GM20431 (cell line): ENCODE measurements around the gene JAG1.

ENCODE experiments used
- in situ Hi-C: fragments of 300-500 bp; cut with MseI, MboI; formaldehyde crosslinking; loops from one replicate; pipeline ENCODE4 v1.15.0; 2020; ENCODE audit warnings: low sequenced_read_pairs; ENCODE audit not compliant: unreplicated experiment

JAG1 gene

DNA sequence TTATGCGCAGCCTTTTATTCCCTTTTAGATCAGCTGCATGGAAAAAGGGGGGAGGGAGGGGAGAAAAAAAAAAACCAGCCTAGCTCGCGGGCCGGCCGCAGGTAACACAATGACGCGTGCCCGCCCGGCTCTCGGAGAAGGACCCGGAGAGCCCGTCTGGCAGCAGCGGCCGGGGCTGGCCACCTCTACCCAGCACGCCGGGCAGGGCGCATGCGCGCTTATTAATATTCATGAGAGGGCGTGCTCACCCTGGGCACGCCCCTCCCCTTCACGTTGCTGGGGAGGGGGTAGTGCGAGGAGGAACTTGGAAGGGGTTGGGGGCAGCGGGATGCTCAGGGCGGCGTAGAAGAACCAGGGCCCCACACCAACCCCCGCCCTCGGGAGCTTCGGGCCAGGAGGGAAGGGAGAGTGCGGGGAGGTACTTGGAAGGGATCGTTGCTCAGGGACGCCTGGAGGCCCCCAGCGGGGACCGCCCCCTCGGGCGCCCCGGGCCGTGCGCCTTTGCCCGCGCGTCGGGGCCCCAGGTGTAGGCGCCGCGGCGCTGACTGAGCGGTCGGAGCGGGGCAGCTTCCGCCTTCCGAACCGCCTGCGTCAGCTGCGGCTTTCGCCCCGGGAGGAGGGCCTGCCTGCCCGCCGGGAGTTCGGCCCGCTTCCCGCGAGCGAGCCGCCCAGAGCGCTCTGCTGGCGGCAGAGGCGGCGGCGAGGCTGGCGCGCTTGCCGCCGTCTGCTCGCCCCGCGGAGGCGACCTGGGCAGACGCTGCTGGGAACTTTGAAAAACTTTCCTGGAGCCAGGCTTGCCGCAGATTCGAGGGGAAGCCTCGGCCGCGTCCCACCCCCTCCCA lies at the start of gene JAG1:
Gene JAG1 (minus strand): TSS at position 158 of the 842 bp plus-strand sequence. CDS start 469 bp downstream, outside the sequence.
- in situ Hi-C loops: no loop called here

DNA sequence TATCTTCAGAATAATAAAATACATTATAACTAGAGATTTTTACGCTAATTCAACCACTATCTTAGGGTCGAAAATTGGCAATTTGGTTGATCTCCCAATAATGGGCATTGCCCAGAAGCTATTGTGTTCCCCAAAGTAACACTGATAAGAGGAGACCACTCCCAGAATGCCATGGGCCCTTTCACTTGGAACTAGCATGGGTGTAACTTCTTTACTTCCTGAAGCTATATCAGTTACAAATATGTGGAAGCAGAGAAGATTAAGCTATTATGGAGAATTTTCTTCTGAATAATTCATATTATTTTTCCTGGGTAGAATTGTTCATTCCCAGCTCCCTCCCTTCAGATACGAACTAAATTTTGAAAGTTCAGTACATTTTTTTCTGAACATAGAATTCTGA lies 48.2 kb upstream of the JAG1 start:
- in situ Hi-C loops: no loop called here

DNA sequence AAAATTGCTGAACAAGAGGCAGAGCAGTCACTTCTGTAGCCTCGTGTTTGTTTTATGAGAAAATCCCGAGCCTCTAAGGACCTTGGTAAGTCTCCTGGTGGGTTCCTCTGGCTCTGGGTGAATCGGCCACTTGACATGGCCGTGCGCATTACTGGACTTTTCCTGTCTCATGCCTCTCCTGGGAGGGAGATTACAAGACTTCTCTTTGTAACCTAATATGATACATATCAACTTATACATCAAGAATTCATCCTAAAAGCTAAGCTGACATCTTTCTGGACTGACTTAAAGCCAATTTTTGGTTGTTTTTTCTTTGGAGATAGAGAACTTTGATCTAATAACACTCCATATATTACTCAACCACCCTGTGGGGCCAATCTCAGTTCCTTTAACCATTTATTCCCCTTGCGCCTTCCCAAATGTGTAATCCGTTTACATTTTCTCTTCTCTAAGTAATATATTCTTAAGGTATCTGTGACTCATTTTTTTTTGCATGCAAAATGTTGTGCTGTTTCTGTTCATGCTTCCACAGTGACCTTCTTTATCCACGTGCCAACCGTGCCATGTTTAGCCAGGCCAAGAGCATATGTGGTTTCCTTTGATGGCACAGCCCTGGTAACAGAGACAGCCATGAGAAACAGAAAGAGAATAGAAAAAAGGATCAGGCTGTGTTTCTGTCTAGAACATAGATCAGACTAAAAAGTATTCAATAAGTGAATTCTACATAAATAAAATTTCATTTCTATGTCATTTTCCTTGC lies 47.5 kb upstream of the JAG1 start:
- in situ Hi-C loops: no loop called here

DNA sequence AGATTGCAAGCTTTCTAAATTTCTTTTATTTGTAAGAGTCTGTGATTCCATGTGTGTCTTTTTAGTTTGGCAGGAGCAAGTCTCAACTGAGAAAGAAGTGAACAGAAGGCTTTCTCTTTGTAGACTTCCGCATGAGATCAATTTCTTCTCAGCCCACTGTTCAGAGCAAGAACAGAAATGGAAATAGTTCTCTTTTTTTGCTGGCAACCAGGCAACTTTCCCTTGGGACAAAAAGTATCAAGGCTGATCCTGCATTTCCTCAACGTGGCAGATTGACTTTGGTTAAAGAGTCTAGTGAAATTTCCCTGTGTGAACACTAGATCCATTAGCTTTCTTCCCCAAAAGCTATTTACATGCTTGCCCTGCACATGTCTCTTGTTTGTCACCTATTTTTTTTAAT lies 46.8 kb upstream of the JAG1 start:
- in situ Hi-C loops: no loop called here

DNA sequence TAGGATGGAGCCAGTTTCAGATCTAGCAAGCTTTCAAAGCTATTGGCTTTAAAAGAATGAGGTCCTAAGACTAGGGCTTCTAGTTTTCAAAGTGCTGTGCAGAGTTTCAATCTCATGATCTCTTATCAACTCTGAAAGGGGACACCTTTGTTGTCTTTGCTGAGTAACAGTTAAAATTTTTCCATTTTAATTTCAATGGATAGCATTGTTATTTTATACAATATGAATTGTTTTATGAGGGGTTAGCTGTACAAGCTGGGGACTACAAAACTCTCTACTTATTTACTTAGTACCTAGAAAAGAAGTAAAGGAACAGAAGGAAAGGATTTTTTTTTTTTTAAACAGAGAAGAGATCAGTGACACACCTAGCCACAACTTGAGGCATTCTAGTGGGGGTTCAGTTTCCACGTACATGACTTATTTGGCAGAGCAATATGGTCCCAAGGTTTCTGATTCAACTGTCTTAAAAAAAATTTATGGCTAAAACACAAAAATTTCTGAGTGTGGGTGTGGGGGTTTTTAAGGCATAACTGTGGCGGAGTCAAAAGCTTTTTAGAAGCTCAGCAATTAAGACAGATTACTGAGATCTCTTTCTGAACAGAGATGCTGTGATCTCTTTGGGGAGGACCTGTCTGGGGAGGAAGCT lies 46.1 kb upstream of the JAG1 start:
- in situ Hi-C loops: no loop called here

DNA sequence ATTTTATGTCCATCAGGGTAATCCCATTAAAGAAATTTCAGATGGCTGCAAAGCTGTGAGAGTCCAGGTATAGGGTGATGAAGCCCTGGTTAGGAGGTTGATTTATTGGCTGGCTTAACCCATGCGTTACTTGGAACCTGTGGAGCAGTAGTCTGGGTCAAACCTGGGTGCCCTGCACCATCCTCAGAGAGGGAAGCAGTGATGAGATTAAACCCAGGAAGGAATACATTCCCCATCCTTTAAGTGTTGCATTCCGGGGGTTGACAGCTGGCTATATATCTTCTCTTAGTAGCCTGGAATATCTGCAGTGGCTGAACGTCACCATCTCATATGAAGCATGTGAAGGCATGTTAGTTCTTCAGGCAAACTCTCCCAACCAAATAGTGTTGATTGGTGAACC lies 44.9 kb upstream of the JAG1 start:
- in situ Hi-C loops: no loop called here

DNA sequence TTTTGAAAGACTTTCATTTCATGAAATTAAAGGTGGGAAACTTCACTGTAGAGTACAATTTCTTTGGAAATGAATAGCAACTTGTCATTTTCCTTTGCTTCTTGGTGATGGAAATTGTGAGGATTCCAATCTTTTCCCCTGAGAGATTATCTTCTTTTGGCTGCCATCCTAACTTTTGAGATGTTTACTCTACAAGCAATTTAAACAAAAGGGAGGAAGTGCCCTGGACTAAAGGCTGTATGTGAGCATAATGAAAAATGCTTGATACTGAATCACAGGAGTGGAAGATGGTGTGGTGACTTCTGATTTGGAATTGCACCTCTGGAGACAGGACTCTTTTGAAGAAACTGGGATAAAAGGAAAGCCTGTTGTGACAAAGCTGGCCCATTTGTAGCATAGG lies 43.1 kb upstream of the JAG1 start:
- in situ Hi-C loops: no loop called here

DNA sequence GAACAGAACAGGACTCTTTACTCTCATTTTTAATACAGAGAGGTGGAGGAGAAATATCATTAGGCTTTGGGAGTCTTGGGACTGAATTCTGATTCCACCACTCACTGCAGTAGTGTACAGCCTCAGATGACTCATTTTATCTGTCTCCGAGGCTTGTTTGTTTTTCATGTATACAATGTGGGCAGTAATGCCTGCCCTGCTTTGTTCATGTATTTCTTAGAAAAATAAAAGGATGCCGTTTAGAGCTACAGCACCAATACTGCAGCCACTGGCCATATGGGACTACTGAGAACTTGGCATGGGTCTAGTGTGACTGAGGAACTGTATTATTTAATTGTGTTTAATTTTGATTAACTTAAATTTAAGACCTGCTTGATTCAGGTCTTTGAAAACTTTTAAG lies 41.2 kb upstream of the JAG1 start:
- in situ Hi-C loops: no loop called here

DNA sequence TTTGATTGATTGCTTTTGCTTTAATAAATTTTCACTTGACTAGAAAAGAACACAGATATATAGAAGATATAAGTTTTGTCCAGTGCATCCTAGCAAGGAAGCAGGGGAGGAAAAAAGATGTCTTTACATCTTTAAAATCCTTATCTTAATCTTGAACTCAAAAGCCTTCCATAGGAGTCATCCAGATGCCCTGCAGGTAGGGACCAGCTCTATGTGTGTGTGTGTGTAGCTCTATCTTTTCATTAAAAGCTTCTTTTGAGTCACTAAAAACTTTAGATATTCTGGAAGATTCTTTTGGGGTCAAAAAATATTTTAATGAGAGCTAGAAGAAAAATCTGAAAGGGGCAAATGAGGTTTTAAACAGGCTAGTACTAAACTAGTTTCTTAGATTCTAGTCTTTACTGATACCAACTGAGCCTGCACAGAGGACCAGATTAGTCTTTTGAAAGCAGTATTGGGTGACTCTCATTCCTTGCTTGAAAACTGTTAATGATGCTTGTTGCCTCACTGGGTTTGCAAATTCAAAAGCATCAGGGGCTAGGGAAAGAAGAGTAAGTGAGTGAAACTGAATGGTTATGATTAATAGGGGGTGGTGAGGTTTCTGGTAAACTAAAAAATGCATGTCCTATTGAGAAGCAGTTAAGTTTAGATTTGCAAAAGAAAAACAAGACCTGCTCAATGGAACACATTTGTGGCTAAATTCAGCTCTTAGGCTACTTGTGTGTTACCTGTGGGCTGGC lies 40.6 kb upstream of the JAG1 start:
- in situ Hi-C loops: no loop called here

DNA sequence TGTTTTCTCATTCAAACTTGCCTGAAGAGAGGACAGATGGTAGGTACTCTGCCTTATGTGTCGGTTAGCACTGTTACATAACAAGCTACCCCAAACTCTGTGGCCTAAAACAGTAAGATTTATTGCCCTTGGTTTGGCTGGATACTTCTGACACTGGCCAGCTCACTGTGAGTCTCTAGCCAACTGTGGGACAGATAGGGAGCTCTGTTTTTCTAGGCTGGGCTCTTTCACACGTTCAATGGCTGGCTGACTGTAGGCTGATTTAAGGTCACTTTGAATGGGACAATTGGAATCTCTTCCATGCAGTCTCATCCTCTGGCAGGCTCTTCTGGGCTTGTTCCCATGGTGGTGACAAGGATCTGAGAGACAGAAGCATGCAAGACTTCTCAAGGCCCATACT lies 39.4 kb upstream of the JAG1 start:
- in situ Hi-C loops: no loop called here

DNA sequence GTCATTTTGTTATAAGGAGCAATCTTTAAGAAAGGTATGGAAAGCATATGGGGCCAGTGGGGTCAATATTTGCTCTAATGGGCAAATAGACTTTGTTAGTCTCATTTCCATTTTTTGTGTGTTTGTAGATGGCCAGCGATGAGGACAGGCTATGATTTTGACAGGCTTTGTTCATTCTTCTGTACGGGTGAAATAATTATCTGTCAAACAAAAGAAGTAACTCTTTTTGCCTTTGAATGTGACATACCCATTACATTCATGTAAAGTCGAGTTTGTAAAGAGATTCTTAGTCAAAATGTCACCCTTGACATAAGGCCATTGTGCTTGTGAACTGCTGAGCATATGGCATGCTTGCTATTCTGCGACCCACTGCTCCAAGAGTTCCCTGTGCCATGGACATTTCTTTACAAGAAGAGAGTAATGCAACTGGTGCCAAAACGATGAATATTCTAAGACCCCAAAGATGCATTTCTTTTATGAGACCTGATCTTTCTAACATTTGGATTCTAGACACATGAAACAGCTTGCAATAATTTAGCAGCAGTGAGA lies 38.2 kb upstream of the JAG1 start:
- in situ Hi-C loops: no loop called here

DNA sequence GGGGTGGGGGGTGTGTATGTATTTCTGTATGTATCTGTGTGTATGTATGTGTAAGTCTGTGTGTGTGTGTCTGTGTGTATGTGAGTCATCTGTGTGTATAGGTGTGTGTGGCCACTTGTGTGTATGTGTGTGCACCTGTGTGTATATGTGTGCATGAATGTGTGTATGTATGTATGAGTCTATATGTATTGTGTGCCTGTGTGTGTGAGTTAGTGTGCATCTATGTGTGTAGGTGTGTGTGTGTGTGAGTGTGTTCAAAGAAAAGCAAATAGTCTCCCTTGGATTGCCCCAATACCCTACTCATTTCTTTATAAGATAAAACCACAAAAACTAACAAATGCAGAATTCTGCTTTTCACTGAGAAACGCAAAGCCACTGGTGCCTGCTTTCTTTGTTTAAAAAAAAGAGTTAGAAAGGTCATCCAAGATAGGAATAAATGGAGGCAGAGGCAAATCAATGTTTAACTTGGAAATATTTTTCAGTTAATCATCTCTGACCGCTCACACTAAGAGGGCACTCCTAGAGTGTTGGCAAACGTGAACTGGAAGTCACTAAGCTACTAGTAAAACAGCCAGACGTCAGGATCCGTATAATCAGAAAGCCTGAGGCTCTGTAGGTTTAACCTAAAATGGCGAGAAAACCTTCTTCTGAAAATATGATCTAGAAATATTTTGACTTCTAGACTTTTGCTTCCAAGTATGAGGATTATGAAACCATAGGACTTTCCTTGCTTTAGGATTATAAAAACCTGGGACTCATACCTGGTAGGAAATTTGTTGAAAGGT lies 37.4 kb upstream of the JAG1 start:
- in situ Hi-C loops: no loop called here

DNA sequence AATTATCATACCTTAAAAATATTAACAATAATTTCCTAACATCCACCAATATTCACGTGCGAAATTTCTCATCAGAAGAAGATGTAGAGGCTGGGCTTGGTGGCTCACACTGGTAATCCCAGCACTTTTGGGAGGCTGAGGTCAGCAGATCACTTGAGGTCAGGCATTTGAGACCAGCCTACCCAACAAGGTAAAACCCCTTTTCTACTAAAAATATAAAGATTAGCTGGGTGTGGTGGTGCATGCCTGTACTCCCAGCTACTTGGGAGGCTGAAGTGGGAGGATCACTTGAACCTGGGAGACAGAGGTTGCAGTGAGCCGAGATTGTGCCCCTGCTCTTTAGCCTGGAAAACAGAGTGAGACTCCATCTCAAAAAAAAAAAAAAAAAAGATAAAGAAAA lies 36.1 kb upstream of the JAG1 start:
- in situ Hi-C loops: no loop called here

DNA sequence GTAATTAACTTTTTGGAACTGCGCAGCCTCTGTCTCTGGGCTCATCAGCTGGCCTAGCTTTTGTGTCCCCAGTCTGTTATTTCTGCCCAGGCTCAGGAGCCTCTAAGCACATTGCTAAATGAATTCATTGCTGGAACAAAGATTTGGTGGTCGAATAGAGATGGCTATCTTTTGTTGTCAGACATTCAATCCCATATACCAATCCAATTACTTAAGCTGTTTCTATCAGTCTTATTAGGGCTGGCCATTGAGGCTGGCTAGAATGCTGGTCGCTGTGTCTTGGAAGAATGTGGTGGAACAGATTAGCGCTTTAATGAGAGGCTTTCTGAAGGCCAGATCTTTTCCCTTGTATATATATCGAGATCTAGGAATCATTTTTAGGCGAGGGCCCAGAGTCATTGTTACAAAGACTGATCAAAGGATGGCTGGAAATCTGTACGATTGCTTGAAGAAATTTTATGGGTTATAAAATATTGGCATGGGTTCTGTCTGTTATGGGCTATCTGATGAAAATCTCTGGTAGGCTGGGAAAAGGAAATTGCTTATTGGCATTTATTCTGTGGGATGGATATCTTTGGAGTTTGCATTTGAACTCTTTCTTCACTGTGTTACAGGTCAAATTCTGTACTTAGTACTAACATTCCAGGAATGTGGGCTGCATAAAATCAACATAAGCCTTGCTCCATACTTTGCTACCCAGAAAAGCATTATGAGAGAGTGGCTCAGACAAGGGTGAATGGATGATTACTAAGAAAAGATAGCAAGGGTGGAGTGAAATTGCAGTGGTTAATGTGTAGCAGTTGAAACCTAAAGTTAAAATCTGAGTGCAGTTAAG lies 34.8 kb upstream of the JAG1 start:
- in situ Hi-C loops: no loop called here

DNA sequence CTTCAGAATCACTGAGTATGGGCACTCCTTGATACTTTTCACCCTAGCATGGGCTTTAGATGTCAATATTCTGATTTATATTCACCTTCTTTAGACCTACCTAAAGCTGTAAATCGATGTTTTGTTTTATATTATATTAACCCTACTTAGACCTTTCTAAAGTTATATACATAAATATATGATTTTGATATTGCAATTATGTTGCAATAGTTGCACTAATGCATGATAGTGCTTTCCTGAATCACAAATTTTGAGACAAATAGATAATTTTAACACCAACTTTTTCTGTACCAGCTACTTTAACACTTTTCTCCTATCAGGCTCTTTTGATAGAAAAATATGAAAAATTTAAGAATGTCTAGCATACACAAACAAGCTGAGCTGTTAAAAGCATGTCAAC lies 34.0 kb upstream of the JAG1 start:
- in situ Hi-C loops: no loop called here

DNA sequence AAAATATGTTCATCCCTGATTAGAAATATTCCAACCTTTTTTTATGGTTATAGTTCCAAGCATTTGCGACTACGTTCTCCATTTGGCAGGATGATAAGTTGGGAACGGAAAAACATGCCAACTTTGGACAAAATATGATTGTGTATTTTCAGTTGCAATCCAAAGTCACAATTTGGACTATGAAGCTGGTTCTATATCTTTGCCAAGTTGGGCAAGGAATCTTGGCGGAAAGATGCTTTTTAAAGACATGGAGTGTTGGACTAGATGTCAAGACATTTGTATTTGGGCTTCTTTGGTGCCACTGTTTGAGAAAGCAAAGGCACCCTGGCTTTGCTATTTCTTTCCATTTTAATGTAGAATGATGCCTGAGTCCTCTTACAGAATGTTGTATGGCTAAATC lies 33.3 kb upstream of the JAG1 start:
- in situ Hi-C loops: no loop called here

DNA sequence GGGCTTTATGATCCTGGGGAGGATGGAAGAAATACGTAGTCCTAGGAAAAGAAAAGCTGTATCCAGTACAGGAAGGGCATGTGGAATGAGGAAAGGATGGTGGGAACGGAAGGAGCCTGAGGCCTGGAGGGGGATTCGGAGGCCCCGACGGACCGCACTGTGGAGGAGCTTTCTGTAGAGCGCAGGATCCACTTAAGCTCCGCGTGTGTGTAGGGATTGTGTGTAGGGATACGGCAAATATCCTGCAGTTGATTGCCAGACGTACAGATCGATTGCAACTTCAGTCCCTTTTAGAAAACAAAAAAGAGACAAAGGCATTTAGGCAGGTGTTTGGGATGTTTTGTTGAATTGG lies 32.6 kb upstream of the JAG1 start:
- in situ Hi-C loops: no loop called here

DNA sequence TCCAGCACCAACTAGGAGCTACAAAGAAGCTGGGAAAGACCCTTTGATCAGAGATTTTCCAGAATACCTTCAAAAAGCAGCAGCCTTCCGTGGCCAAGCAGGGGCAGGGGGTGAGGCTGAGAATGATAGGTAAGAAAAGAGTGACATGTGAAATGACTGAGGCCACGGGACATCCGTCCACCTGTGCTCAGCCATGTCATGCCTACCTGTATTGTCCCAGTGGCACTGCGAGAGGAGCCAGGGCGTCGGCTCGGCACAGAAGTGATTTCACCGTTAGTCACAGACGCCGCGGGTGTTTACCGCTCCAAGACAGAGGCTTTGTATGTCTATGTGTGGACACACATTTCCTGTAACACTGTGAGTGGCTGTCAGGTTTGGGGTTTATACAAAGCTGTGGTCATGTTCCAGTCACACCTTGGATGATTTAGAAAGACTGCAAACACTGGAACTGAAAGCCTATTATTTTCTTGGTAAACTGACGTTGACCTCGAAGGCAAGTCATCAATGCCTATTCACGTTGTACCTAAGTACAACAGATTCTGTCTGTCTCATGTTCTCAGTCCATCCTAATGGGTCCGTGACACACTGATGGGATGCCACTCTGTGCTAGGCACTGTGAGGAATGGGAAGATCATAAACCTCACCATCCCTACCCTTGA lies 32.1 kb upstream of the JAG1 start:
- in situ Hi-C loops: no loop called here
